HEK293 (cell line): ENCODE data around the gene CTPS2.

Source experiments
- ELK4 ChIP-seq: IDR thresholded peaks from 2 replicates; pipeline ENCODE4 v1.6.1; 2011; ENCODE audit warnings: mild to moderate bottlenecking, low read depth, low read length, borderline replicate concordance
- KLF16 ChIP-seq: fragments of 450-650 bp; formaldehyde crosslinking; IDR thresholded peaks from 2 replicates; pipeline ENCODE4 v1.5.1; 2017; ENCODE audit warnings: missing biosample characterization, missing genetic modification characterization
- MYNN ChIP-seq: fragments of 450-650 bp; formaldehyde crosslinking; IDR thresholded peaks from 2 replicates; pipeline ENCODE4 v1.5.1; 2016; ENCODE audit warnings: missing biosample characterization, missing genetic modification characterization, borderline replicate concordance
- ZBTB26 ChIP-seq: fragments of 450-650 bp; formaldehyde crosslinking; optimal IDR thresholded peaks from 2 replicates; pipeline ENCODE3; 2016; ENCODE audit warnings: missing biosample characterization, mild to moderate bottlenecking, missing genetic modification characterization
- ZNF132 ChIP-seq: fragments of 450-650 bp; formaldehyde crosslinking; IDR thresholded peaks from 2 replicates; pipeline ENCODE4 v1.5.1; 2017; ENCODE audit warnings: missing biosample characterization, missing genetic modification characterization, borderline replicate concordance
- ZNF221 ChIP-seq: fragments of 450-650 bp; formaldehyde crosslinking; IDR thresholded peaks from 2 replicates; pipeline ENCODE4 v1.5.1; 2017; ENCODE audit warnings: missing biosample characterization, missing genetic modification characterization, borderline replicate concordance
- ZNF274 ChIP-seq, 2 experiments: fragments of 200-500 bp in 1 of 2; fragments of 450-650 bp in 1 of 2; sonication (Bioruptor generic) in 1 of 2; formaldehyde crosslinking in 1 of 2; IDR thresholded peaks; 2 replicates each; pipeline versions ENCODE4 v1.5.1 to v1.6.1; 2014 to 2016; ENCODE audit warnings: borderline replicate concordance in 1 of 2, inconsistent platforms in 1 of 2, low read length in 1 of 2, missing biosample characterization in 1 of 2, missing genetic modification characterization in 1 of 2
- ZNF530 ChIP-seq: fragments of 450-650 bp; formaldehyde crosslinking; IDR thresholded peaks from 2 replicates; pipeline ENCODE4 v1.5.1; 2016; ENCODE audit warnings: low read depth, missing biosample characterization, missing genetic modification characterization
- ZNF560 ChIP-seq: fragments of 450-650 bp; formaldehyde crosslinking; IDR thresholded peaks from 2 replicates; pipeline ENCODE4 v1.5.1; 2017; ENCODE audit warnings: missing biosample characterization, missing genetic modification characterization, borderline replicate concordance
- ZNF76 ChIP-seq: fragments of 450-650 bp; formaldehyde crosslinking; IDR thresholded peaks from 2 replicates; pipeline ENCODE4; 2016; ENCODE audit warnings: low read depth, missing biosample characterization, missing genetic modification characterization, borderline replicate concordance
- ZNF830 ChIP-seq: fragments of 450-650 bp; IDR thresholded peaks from 2 replicates; pipeline ENCODE4 v1.5.0; 2018; ENCODE audit warnings: missing biosample characterization, missing genetic modification characterization, low read depth, mild to moderate bottlenecking, moderate library complexity
- ZNF837 ChIP-seq: fragments of 450-650 bp; formaldehyde crosslinking; IDR thresholded peaks from 2 replicates; pipeline ENCODE4 v1.5.1; 2016; ENCODE audit warnings: missing biosample characterization, missing genetic modification characterization
- TF ChIP-seq, protein P1 (sequence below): fragments of 450-650 bp; formaldehyde crosslinking; IDR thresholded peaks from 2 replicates; pipeline ENCODE4 v1.5.1; 2016; ENCODE audit warnings: missing biosample characterization, missing genetic modification characterization

DNA sequence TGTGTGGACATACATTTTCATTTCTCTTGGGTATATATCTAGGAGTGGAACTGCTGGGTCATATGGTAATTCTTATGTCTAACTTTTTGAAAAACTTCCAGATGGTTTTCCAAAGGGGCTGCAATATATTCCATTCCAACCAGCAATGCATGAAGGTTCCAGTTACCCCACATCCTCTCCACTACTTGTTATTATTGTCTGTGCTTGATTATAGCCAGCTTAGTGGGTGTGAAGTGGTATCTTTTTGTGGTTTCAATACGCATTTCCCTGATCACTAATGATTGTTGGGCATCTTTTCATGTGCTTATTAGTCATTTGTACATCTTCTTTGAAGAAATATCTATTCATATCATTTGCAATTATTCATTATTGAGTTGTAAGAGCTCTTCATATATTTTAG, 94.0 kb downstream of the CTPS2 start:
- TF ChIP-seq MYNN (tag by site-specific recombination) (no peak), ZNF76 (no peak), ZNF530 (tag by site-specific recombination) (no peak), ZBTB26 (tag by site-specific recombination) (no peak), ZNF830 (tag by site-specific recombination) (no peak), ZNF837 (tag by site-specific recombination) (no peak), ZNF132 (no peak), ZNF560 (tag by site-specific recombination) (no peak), ZNF221 (no peak), ZNF274 (IDR thresholded peaks at IDR 0.05; ENCODE audit: low read length) (no peak), ZNF274 (tag by site-specific recombination; IDR thresholded peaks at IDR 0.05; ENCODE audit: borderline replicate concordance) (no peak), ELK4 (no peak), KLF16 (tag by site-specific recombination) (no peak)
- TF ChIP-seq, protein P1, sequence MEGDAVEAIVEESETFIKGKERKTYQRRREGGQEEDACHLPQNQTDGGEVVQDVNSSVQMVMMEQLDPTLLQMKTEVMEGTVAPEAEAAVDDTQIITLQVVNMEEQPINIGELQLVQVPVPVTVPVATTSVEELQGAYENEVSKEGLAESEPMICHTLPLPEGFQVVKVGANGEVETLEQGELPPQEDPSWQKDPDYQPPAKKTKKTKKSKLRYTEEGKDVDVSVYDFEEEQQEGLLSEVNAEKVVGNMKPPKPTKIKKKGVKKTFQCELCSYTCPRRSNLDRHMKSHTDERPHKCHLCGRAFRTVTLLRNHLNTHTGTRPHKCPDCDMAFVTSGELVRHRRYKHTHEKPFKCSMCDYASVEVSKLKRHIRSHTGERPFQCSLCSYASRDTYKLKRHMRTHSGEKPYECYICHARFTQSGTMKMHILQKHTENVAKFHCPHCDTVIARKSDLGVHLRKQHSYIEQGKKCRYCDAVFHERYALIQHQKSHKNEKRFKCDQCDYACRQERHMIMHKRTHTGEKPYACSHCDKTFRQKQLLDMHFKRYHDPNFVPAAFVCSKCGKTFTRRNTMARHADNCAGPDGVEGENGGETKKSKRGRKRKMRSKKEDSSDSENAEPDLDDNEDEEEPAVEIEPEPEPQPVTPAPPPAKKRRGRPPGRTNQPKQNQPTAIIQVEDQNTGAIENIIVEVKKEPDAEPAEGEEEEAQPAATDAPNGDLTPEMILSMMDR (tag by site-specific recombination): no peak
